Breast epithelium (tissue), 3 donors: ENCODE results near the gene PPFIA2.

ENCODE experiments used
- CTCF ChIP-seq, 3 donors: fragments of 450-650 bp; IDR thresholded peaks; one replicate each; pipeline ENCODE4 v1.5.1; 2016 to 2017; ENCODE audit warnings: antibody characterized with exemption in 3 of 3, mild to moderate bottlenecking in 3 of 3, moderate library complexity in 3 of 3
- POLR2A ChIP-seq: fragments of 450-650 bp; IDR thresholded peaks from one replicate; pipeline ENCODE4 v1.6.1; 2016; ENCODE audit warnings: antibody characterized with exemption, mild to moderate bottlenecking, moderate library complexity
- POLR2AphosphoS5 ChIP-seq, 3 donors: sonication (generic); formaldehyde crosslinking; IDR thresholded peaks; one replicate each; pipeline ENCODE4 v1.6.1; 2017; ENCODE audit warnings: antibody characterized with exemption in 3 of 3

DNA sequence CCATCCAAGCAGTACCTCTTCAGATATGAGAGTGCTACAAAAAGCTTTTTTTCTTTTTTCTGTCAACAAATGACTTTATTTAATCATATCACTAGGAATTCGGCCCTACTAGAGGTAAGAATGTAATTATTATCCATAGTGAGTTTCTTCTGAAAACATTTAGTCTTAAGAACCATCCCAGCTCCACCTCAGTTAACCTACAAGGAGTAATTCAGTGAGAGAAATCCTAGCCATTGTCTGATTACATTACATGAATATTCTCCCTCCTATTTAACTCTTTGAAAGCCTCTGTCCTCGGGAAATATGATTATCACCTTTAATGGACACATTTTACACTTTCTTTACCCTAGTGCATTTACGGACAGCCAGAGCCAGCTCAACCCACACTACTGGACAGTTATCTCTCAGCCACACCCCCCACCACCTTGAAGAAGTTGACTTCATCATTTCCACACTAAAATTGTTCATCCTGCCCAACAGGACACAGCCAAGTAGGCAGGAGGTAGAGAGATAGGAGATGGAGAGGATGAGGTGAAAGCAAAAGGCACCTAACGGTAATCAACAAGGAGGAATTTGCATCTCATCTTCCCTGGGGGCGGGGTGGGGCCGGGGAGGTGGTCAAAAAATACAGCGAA is 1.3 kb downstream of the PPFIA2 start:
- TF ChIP-seq POLR2AphosphoS5 (IDR thresholded peaks at IDR 0.05), result no peak
- TF ChIP-seq CTCF (IDR thresholded peaks at IDR 0.05), result no peak
- TF ChIP-seq POLR2A, result no peak
